ENCODE results near the gene FCHSD2.

Gene FCHSD2

GRCh38 chr11:73053964-73054363 lies 88.2 kb downstream of the FCHSD2 start:
- POLR2A ChIA-PET: no interaction called here
- no peak for TF ChIP-seq CTCF (IDR thresholded peaks at IDR 0.05; ENCODE audit: control extremely low read depth, extremely low read depth, low read depth, missing control alignments)
- DNase-seq (ENCODE audit: extremely low spot score): no peak
- CTCF ChIA-PET: no interaction called here

GRCh38 chr11:73048446-73048845 lies 93.7 kb downstream of the FCHSD2 start:
- no peak for TF ChIP-seq CTCF (IDR thresholded peaks at IDR 0.05; ENCODE audit: control extremely low read depth, extremely low read depth, low read depth, missing control alignments)
- CTCF ChIA-PET: interaction anchor here (1.0 to 1.7 kb wide), 5 partner anchors 9 to 129 kb away, joined by 3 to 8 read pairs (median 3); no protein-coding TSS in a partner anchor
- POLR2A ChIA-PET: interaction anchor here (0.6 kb wide), 1 partner anchor 40 kb away, joined by 3 read pairs; no protein-coding TSS in a partner anchor
- no peak for DNase-seq (ENCODE audit: extremely low spot score)

- ChIA-PET CTCF (interaction anchor here (1.0 to 1.7 kb wide), 6 partner anchors 9 to 130 kb away, joined by 3 to 8 read pairs (median 3); no protein-coding TSS in a partner anchor), POLR2A (no interaction called here)
- no peak for DNase-seq (ENCODE audit: extremely low spot score)
- no peak for TF ChIP-seq CTCF (IDR thresholded peaks at IDR 0.05; ENCODE audit: control extremely low read depth, extremely low read depth, low read depth, missing control alignments)
Measured at GRCh38 chr11:73047773-73048371, 94.2 kb downstream of the FCHSD2 start.

- ChIA-PET POLR2A (interaction anchor here (0.7 kb wide), 1 partner anchor 214 kb away, joined by 4 read pairs; no protein-coding TSS in a partner anchor), CTCF (no interaction called here)
- no peak for TF ChIP-seq CTCF (IDR thresholded peaks at IDR 0.05; ENCODE audit: control extremely low read depth, extremely low read depth, low read depth, missing control alignments)
- DNase-seq (ENCODE audit: extremely low spot score): no peak
Measured at GRCh38 chr11:73040046-73040445, 102.1 kb downstream of the FCHSD2 start.

- DNase-seq (ENCODE audit: extremely low spot score): no peak
- CTCF ChIA-PET: interaction anchor here (0.8 to 1.6 kb wide), 2 partner anchors 23 to 42 kb away, joined by 3 to 4 read pairs; no protein-coding TSS in a partner anchor
- TF ChIP-seq CTCF (IDR thresholded peaks at IDR 0.05; ENCODE audit: control extremely low read depth, extremely low read depth, low read depth, missing control alignments): no peak
- POLR2A ChIA-PET: no interaction called here
Measured at GRCh38 chr11:73034777-73035176, 107.3 kb downstream of the FCHSD2 start.

GRCh38 chr11:73034331-73034730 lies 107.8 kb downstream of the FCHSD2 start:
- POLR2A ChIA-PET: no interaction called here
- no peak for TF ChIP-seq CTCF (IDR thresholded peaks at IDR 0.05; ENCODE audit: control extremely low read depth, extremely low read depth, low read depth, missing control alignments)
- CTCF ChIA-PET: interaction anchor here (0.8 to 1.6 kb wide), 2 partner anchors 24 to 43 kb away, joined by 3 to 4 read pairs; no protein-coding TSS in a partner anchor
- DNase-seq (ENCODE audit: extremely low spot score): no peak

All from GM10248 (cell line).